Right atrium auricular region (tissue), 2 donors: Measurements from ENCODE around the gene SPATA18. TPM values are rescaled to one million over a fixed set of nuclear protein-coding genes. Genes with fewer than 3 reads are reported as not detected.
"Not testable (repeated sequence)": the region's sequence is repeated elsewhere in the genome, so short reads cannot be mapped to it uniquely, and the experiment has no call there.

Experiments
- DNase-seq: peaks from one replicate; pipeline ENCODE4 v3.0.0-alpha.2; 2019; ENCODE audit warnings: low spot score
- H3K27ac ChIP-seq, 2 donors: fragments of 200-600 bp; sonication (generic); 1 replicate in 1 of 2; 2 replicates in 1 of 2; pipeline ENCODE4 v1.5.1; 2016 to 2019
- H3K27me3 ChIP-seq, 2 donors: fragments of 200-600 bp; sonication (generic); one replicate each; pipeline versions ENCODE4 v1.5.1 to v1.6.0; 2017 to 2019
- H3K36me3 ChIP-seq: fragments of 200-600 bp; sonication (generic); one replicate; pipeline ENCODE4 v1.5.1; 2016
- H3K4me1 ChIP-seq, 2 donors: fragments of 200-600 bp; sonication (generic); one replicate each; pipeline versions ENCODE4 v1.5.1 to v1.6.0; 2017 to 2019
- H3K4me3 ChIP-seq, 2 donors: fragments of 200-600 bp; sonication (generic); 1 replicate in 1 of 2; 2 replicates in 1 of 2; pipeline ENCODE4 v1.5.1; 2017 to 2019; ENCODE audit warnings: mild to moderate bottlenecking in 1 of 2, moderate library complexity in 1 of 2
- H3K9me3 ChIP-seq, 2 donors: fragments of 200-600 bp; sonication (generic); one replicate each; pipeline ENCODE4 v1.5.1; 2019
- CTCF ChIP-seq, 2 donors: fragments of 200-600 bp; sonication (generic); IDR thresholded peaks; one replicate each; pipeline ENCODE4 v1.5.1; 2019; ENCODE audit warnings: antibody characterized with exemption in 2 of 2
- total RNA-seq, 2 donors: library from RNA; depleted of rRNA; stranded (reverse); fragments of >200 nt; gene quantifications; one replicate each; pipeline ENCODE4 v1.1.0, GENCODE V29; 2016

SPATA18 gene
- total RNA-seq, 2 donors from 2014 or later: 2.2 to 4.3 TPM

- H3K27me3 ChIP-seq: no peaks in the 10 kb centered on the region
- no peaks in the 10 kb centered on the region for H3K36me3 ChIP-seq
- peaks cover 0 to 4% of the 10 kb centered on the region in 2 donors for H3K9me3 ChIP-seq
- H3K4me3 ChIP-seq: no peak overlapping the region
- H3K27ac ChIP-seq: no peak overlapping the region
- TF ChIP-seq CTCF (IDR thresholded peaks at IDR 0.05): no peak
- DNase-seq: no peak
- no peaks in the 10 kb centered on the region for H3K4me1 ChIP-seq
Measured at GRCh38 chr4:52126226-52126625, 75.1 kb downstream of the SPATA18 start.

GRCh38 chr4:52126966-52127365 lies 75.9 kb downstream of the SPATA18 start:
- Histone ChIP-seq H3K27ac (no peak overlapping the region), H3K36me3 (no peaks in the 10 kb centered on the region), H3K4me1 (no peaks in the 10 kb centered on the region), H3K9me3 (peaks cover 0 to 4% of the 10 kb centered on the region in 2 donors), H3K4me3 (no peak overlapping the region), H3K27me3 (no peaks in the 10 kb centered on the region)
- TF ChIP-seq CTCF (IDR thresholded peaks at IDR 0.05): no peak
- no peak for DNase-seq

DNA sequence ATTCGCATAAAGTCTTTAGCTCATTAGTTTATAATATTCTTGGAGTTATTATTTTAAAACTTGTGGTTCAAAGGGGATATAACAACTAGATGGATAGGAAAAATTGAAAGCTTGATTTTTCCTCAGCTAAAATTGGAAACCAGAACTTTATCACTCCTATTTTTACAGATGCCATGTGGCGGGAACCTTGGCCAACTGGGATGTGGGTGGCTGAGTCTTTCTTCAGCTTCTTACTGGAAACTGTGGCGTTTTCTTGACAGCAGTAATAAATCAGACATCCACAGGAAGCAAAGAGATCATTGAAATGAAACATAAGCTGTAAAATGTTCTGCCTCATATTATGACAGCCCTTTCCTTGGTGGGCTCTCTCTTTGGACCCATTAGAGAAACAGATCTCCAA lies 84.1 kb downstream of the SPATA18 start:
- no peaks in the 10 kb centered on the region for H3K4me1 ChIP-seq
- no peaks in the 10 kb centered on the region for H3K36me3 ChIP-seq
- H3K27me3 ChIP-seq: no peaks in the 10 kb centered on the region
- H3K9me3 ChIP-seq: no peaks in the 10 kb centered on the region
- no peak overlapping the region for H3K27ac ChIP-seq
- TF ChIP-seq CTCF (IDR thresholded peaks at IDR 0.05): no peak
- no peak for DNase-seq
- H3K4me3 ChIP-seq: no peak overlapping the region

DNA sequence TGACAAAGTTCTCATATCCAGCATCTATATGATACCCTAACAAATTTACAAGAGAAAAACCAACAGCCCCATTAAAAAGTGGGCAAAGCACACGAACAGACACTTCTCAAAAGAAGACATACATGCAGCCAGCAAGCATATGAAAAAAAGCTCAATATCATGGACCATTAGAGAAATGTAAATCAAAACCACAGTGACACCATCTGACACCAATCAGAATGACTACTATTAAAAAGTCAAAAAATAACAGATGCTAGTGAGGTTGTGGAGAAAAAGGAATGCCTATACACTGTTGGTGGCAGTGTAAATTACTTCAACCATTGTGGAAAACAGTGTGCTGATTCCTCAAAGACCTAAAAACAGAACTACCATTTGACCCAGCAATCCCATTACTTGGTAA lies 86.0 kb downstream of the SPATA18 start:
- not testable (repeated sequence) for DNase-seq, H3K27ac ChIP-seq, H3K9me3 ChIP-seq, H3K36me3 ChIP-seq, H3K4me3 ChIP-seq, H3K27me3 ChIP-seq, H3K4me1 ChIP-seq

DNA sequence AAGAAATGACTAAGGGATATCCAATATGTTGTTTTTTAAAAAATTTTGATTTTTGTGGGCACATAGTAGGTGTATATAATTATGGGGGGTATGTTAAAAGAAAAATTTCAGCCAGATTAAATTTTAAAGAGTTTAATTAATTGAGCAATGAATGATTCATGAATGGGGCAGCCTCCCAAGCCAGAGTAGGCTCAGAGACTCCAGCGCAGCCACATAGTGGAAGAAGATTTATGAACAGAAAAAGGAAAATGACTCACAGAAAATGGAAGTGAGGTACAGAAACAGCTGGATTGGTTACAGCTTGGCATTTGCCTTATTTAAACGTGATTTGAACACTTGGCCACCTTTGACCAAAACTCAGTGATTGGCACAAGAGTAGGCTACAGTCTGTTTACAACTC lies 91.7 kb downstream of the SPATA18 start:
- Histone ChIP-seq H3K27ac (no peak overlapping the region), H3K4me1 (no peaks in the 10 kb centered on the region), H3K4me3 (no peak overlapping the region), H3K27me3 (no peaks in the 10 kb centered on the region), H3K9me3 (peaks cover 0 to 6% of the 10 kb centered on the region in 2 donors), H3K36me3 (no peaks in the 10 kb centered on the region)
- no peak for TF ChIP-seq CTCF (IDR thresholded peaks at IDR 0.05)
- no peak for DNase-seq

DNA sequence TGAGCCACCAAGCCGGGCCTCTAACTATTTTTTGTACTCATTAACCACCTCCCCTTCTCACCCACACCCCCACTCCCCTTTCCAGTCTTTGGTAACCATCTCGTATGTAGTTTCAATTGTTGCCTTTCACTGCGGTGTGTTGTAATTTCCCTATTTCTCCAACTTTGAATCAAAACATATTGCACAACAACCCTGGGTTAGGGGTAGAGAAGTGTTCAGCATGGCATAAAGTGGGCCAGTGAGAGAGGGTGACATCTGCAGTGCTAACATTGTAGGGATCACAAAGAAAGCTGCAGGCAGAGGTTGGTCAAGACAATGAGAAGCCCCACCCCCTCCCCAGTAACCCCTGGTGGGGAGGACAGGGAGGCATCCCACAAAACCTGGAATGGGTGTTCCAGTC lies 92.7 kb downstream of the SPATA18 start:
- Histone ChIP-seq H3K4me1 (no peaks in the 10 kb centered on the region), H3K36me3 (no peaks in the 10 kb centered on the region), H3K27ac (no peak overlapping the region), H3K9me3 (peaks cover 0 to 6% of the 10 kb centered on the region in 2 donors), H3K4me3 (no peak overlapping the region), H3K27me3 (no peaks in the 10 kb centered on the region)
- DNase-seq: no peak
- no peak for TF ChIP-seq CTCF (IDR thresholded peaks at IDR 0.05)
